OCI-LY3 (cell line): ENCODE data around the gene DAB1.

Experiments
- CTCF ChIP-seq: fragments of 200-600, 300-600 bp; sonication (generic); IDR thresholded peaks from 2 replicates; pipeline ENCODE4 v1.5.1; 2014; ENCODE audit warnings: antibody characterized with exemption, low read length, low read depth
- EZH2phosphoT487 ChIP-seq: fragments of 200-600 bp; shearing (Covaris generic); IDR thresholded peaks from 2 replicates; pipeline ENCODE4 v1.6.1; 2018; ENCODE audit warnings: antibody characterized with exemption, mixed run types, low read depth

- TF ChIP-seq CTCF (no peak), EZH2phosphoT487 (no peak)
Measured at GRCh38 chr1:57363643-57364042, 60.2 kb downstream of the DAB1 start.
